CD14-positive monocyte (primary cell): Measurements from ENCODE around the gene KRTAP10-4. TPM values are rescaled to one million over a fixed set of nuclear protein-coding genes. Genes with fewer than 3 reads are reported as not detected.

Experiments
- DNase-seq, 3 donors: peaks; one replicate each; pipeline ENCODE4 v3.0.0-alpha.2; 2011 to 2022
- H2AFZ ChIP-seq: 2 replicates; pipeline ENCODE4 v1.6.0; 2012; ENCODE audit warnings: mild to moderate bottlenecking, low read depth, low read length, inconsistent platforms; ENCODE audit not compliant: insufficient read depth, poor library complexity, severe bottlenecking
- H3K27ac ChIP-seq, 2 donors: 1 replicate in 1 of 2; 2 replicates in 1 of 2; pipeline ENCODE4 v1.5.1; 2012 to 2013; ENCODE audit warnings: low read length in 2 of 2, control low read depth in 1 of 2, inconsistent platforms in 1 of 2, low read depth in 1 of 2, mild to moderate bottlenecking in 1 of 2
- H3K27me3 ChIP-seq, 2 donors: one replicate each; pipeline versions ENCODE4 v1.6.0 to v1.6.1; 2011 to 2013; ENCODE audit warnings: low read length in 2 of 2; ENCODE audit not compliant: control insufficient read depth in 2 of 2, insufficient read depth in 2 of 2
- H3K36me3 ChIP-seq, 2 donors: replicated peaks in 1 of 2; 1 replicate in 1 of 2; 2 replicates in 1 of 2; pipeline versions ENCODE4 v1.5.1 to v1.6.1; 2012 to 2013; ENCODE audit warnings: low read length in 2 of 2, control low read depth in 1 of 2, inconsistent platforms in 1 of 2, mild to moderate bottlenecking in 1 of 2; ENCODE audit not compliant: insufficient read depth in 2 of 2, control insufficient read depth in 1 of 2
- H3K4me1 ChIP-seq, 2 donors: 1 replicate in 1 of 2; 2 replicates in 1 of 2; pipeline versions ENCODE4 v1.5.1 to v1.6.1; 2012 to 2013; ENCODE audit warnings: low read length in 2 of 2, control low read depth in 1 of 2, inconsistent platforms in 1 of 2, mild to moderate bottlenecking in 1 of 2, moderate library complexity in 1 of 2; ENCODE audit not compliant: insufficient read depth in 2 of 2, control insufficient read depth in 1 of 2
- H3K4me2 ChIP-seq: replicated peaks from 2 replicates; pipeline ENCODE3; 2012; ENCODE audit warnings: low read length, moderate library complexity, mild to moderate bottlenecking; ENCODE audit not compliant: poor library complexity, severe bottlenecking; ENCODE audit errors: extremely low read depth
- H3K4me3 ChIP-seq, 3 experiments: fragments of 200-600 bp in 1 of 3; sonication (generic) in 1 of 3; replicated peaks in 1 of 3; 1 replicate in 2 of 3; 2 replicates in 1 of 3; pipeline ENCODE4 v1.5.1; 2011 to 2013; ENCODE audit warnings: low read length in 3 of 3, mild to moderate bottlenecking in 3 of 3, control low read depth in 2 of 3, low read depth in 2 of 3, inconsistent platforms in 1 of 3, moderate library complexity in 1 of 3
- H3K79me2 ChIP-seq: 2 replicates; pipeline ENCODE4 v1.6.0; 2012; ENCODE audit warnings: mild to moderate bottlenecking, control low read depth, inconsistent platforms, low read length, moderate library complexity; ENCODE audit not compliant: insufficient read depth
- H3K9ac ChIP-seq: 2 replicates; pipeline ENCODE4 v1.6.0; 2017; ENCODE audit warnings: low read length, mild to moderate bottlenecking; ENCODE audit not compliant: insufficient read depth, poor library complexity, severe bottlenecking
- H3K9me3 ChIP-seq, 2 donors: replicated peaks in 1 of 2; 1 replicate in 1 of 2; 2 replicates in 1 of 2; pipeline versions ENCODE4 v1.5.1 to v1.6.1; 2012 to 2013; ENCODE audit warnings: low read length in 2 of 2, control low read depth in 1 of 2; ENCODE audit not compliant: control insufficient read depth in 1 of 2, insufficient read depth in 1 of 2
- H4K20me1 ChIP-seq: 2 replicates; pipeline ENCODE4 v1.6.0; 2012; ENCODE audit warnings: mild to moderate bottlenecking, low read length, control low read depth, moderate library complexity; ENCODE audit not compliant: insufficient read depth
- H3K27ac Mint-ChIP-seq, 7 donors: one replicate each; pipeline ENCODE4 v1.8.0; 2020; ENCODE audit warnings: mild to moderate bottlenecking in 7 of 7, mixed read lengths in 7 of 7, moderate library complexity in 6 of 7, inconsistent platforms in 2 of 7
- H3K27me3 Mint-ChIP-seq, 3 donors: one replicate each; pipeline ENCODE4 v1.8.0; 2021 to 2022; ENCODE audit warnings: low read depth in 3 of 3, mild to moderate bottlenecking in 3 of 3, mixed read lengths in 3 of 3, moderate library complexity in 3 of 3, inconsistent platforms in 1 of 3
- H3K36me3 Mint-ChIP-seq, 2 donors: one replicate each; pipeline ENCODE4 v1.8.0; 2020; ENCODE audit warnings: mixed read lengths in 2 of 2, inconsistent platforms in 1 of 2, mild to moderate bottlenecking in 1 of 2
- H3K4me1 Mint-ChIP-seq: one replicate; pipeline ENCODE4 v1.8.0; 2020; ENCODE audit warnings: mild to moderate bottlenecking, mixed read lengths
- H3K4me3 Mint-ChIP-seq, 2 donors: one replicate each; pipeline ENCODE4 v1.8.0; 2020; ENCODE audit warnings: mild to moderate bottlenecking in 2 of 2, mixed read lengths in 2 of 2, moderate library complexity in 1 of 2
- H3K9me3 Mint-ChIP-seq, 7 donors: one replicate each; pipeline ENCODE4 v1.8.0; 2020 to 2022; ENCODE audit warnings: mixed read lengths in 7 of 7, mild to moderate bottlenecking in 6 of 7, moderate library complexity in 6 of 7, inconsistent platforms in 2 of 7
- WGBS: methylation state at CpG from one replicate; pipeline ENCODE4 v1.1.5; 2013; ENCODE audit warnings: missing lambda C conversion rate; ENCODE audit not compliant: insufficient coverage; 5-methylcytosine and 5-hydroxymethylcytosine counted together
- intact Hi-C, 2 donors: fragments of 100-400 bp; cut with micrococcal nuclease; formaldehyde crosslinking; loops; one replicate each; pipeline versions ENCODE4 v1.15.0 to v1.15.1; 2023
- polyA plus RNA-seq, 3 donors: library from polyadenylated mRNA; depleted of rRNA in 1 of 3; unstranded in 2 of 3; stranded (reverse) in 1 of 3; fragments of 300-500 nt in 2 of 3; fragments of >200 nt in 1 of 3; fragmentation: Illumina TruSeq in 2 of 3; gene quantifications; 1 replicate in 2 of 3; 2 replicates in 1 of 3; pipeline ENCODE4 v1.2.3, GENCODE V29; 2012 to 2021
- TF ChIP-seq, protein P1 (sequence below): fragments of 200-600 bp; IDR thresholded peaks from one replicate; pipeline ENCODE4 v1.8.0; 2022; ENCODE audit warnings: antibody characterized with exemption, mild to moderate bottlenecking

Gene KRTAP10-4
- polyA plus RNA-seq, 3 donors, result not detected

DNA sequence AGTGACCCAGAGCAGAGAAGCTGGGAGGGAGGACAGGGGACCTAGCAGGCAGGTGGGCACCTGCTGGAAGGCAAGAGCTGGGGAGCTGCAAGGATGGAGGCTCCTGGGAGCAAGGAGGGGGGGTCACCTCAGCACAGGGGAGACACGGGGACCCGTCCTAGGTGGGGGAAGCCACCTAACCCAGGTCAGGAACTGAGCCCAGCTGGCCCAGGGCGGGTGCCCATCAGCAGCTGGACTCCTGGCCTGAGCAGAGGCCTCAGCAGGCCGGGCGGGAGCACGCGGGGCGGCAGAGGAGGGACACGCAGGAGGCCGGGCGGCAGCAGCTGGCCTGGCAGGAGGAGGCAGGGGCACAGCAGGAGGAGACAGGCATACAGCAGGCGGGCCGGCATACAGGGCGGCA lies 34.5 kb upstream of the KRTAP10-4 start:
- H3K36me3 ChIP-seq, result no peaks in the 10 kb centered on the region
- Mint-ChIP-seq H3K36me3 (no peaks in the 10 kb centered on the region), H3K4me3 (no peak overlapping the region), H3K27me3 (peaks cover 2 to 9% (median 9%) of the 10 kb centered on the region in 3 donors), H3K27ac (no peak overlapping the region), H3K9me3 (peaks cover 0 to 3% (median 0%) of the 10 kb centered on the region in 7 donors), H3K4me1 (peaks cover 2% of the 10 kb centered on the region)
- WGBS, result 85% methylated on average over 14 of the region's 14 CpGs
- no peak for DNase-seq
- H3K4me3 ChIP-seq, result no peak overlapping the region
- H3K79me2 ChIP-seq, result no peaks in the 10 kb centered on the region
- H3K9me3 ChIP-seq, result peaks cover 4 to 17% of the 10 kb centered on the region in 2 donors
- intact Hi-C loops, result no loop called here
- TF ChIP-seq, protein P1, sequence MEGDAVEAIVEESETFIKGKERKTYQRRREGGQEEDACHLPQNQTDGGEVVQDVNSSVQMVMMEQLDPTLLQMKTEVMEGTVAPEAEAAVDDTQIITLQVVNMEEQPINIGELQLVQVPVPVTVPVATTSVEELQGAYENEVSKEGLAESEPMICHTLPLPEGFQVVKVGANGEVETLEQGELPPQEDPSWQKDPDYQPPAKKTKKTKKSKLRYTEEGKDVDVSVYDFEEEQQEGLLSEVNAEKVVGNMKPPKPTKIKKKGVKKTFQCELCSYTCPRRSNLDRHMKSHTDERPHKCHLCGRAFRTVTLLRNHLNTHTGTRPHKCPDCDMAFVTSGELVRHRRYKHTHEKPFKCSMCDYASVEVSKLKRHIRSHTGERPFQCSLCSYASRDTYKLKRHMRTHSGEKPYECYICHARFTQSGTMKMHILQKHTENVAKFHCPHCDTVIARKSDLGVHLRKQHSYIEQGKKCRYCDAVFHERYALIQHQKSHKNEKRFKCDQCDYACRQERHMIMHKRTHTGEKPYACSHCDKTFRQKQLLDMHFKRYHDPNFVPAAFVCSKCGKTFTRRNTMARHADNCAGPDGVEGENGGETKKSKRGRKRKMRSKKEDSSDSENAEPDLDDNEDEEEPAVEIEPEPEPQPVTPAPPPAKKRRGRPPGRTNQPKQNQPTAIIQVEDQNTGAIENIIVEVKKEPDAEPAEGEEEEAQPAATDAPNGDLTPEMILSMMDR, result no peak
- no peak overlapping the region for H3K4me2 ChIP-seq
- H4K20me1 ChIP-seq, result no peaks in the 10 kb centered on the region
- no peak overlapping the region for H2AFZ ChIP-seq
- no peak overlapping the region for H3K9ac ChIP-seq
- no peaks in the 10 kb centered on the region for H3K4me1 ChIP-seq
- H3K27ac ChIP-seq, result no peak overlapping the region
- peaks cover 0 to 2% of the 10 kb centered on the region in 2 donors for H3K27me3 ChIP-seq

DNA sequence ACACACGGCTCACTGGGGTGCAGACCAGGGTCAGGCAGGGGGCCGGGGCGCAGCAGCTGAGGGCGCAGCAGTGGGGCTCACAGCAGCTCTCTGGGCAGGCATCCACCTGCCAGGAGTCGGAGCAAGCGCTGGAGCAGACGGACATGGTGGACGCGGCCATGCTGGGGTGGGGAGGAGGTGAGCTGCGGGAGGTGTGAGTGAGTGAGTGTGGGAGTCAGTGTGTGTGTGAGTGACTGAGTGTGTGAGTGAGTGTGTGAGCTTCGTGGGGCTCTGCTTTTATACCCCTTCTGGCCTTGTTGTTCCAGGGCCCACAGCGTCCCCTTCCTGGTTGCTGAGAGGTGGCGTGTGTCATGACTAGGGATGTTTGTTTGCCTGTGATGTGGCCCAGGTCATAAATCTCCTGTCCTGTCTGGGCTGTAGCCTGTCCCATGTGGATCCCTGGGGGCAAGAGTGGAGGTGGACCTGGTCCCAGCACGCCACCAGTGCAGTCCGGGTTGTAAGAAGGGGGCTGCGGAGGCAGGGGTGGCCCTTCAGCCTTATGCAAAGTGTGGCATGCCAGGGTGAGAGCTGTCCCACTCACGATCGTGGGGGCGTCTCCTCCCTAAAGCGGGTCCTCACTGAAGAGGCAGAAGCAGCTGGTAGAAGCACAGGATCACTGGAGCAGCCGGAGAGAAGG lies 33.4 kb upstream of the KRTAP10-4 start, which contains the start of gene KRTAP10-1:
Gene KRTAP10-1, minus strand, starts transcription at position 205 of the 676 bp plus-strand sequence. Its CDS starts 45 bp downstream, at position 160.
- H4K20me1 ChIP-seq, result no peaks in the 10 kb centered on the region
- no peak within 1 kb of the TSS for H3K4me2 ChIP-seq
- peaks cover 2% of the 10 kb centered on the region for H3K4me1 Mint-ChIP-seq
- DNase-seq, result no peak
- no peak within 1 kb of the TSS for H3K4me3 Mint-ChIP-seq
- H3K9me3 Mint-ChIP-seq, result peaks cover 0 to 6% (median under 1%) of the 10 kb centered on the region in 7 donors
- H3K27ac Mint-ChIP-seq, result no peak within 1 kb of the TSS
- no peaks in the 10 kb centered on the region for H3K36me3 Mint-ChIP-seq
- H3K79me2 ChIP-seq, result no peaks in the 10 kb centered on the region
- no peak within 1 kb of the TSS for H3K4me3 ChIP-seq
- H2AFZ ChIP-seq, result no peak within 1 kb of the TSS
- intact Hi-C loops, result no loop called here
- peaks cover 0 to 2% of the 10 kb centered on the region in 2 donors for H3K27me3 ChIP-seq
- H3K9ac ChIP-seq, result no peak within 1 kb of the TSS
- H3K27me3 Mint-ChIP-seq, result peaks cover 2 to 7% (median 6%) of the 10 kb centered on the region in 3 donors
- TF ChIP-seq, protein P1, result no peak
- 85% methylated on average over 20 of the region's 21 CpGs for WGBS
- no peaks in the 10 kb centered on the region for H3K4me1 ChIP-seq
- peaks cover 4 to 17% of the 10 kb centered on the region in 2 donors for H3K9me3 ChIP-seq
- no peaks in the 10 kb centered on the region for H3K36me3 ChIP-seq
- no peak within 1 kb of the TSS for H3K27ac ChIP-seq
